Mesothelial cell of epicardium (in vitro differentiated cells): Measurements from ENCODE around the gene PGA5. TPM values are rescaled to one million over a fixed set of nuclear protein-coding genes. Genes with fewer than 3 reads are reported as not detected.
A peak's percentile ranks its signal among the peaks of the same experiment; 100 is the strongest.

Experiments used
- DNase-seq, 2 experiments: peaks; one replicate each; pipeline ENCODE4 v3.0.0; 2021; ENCODE audit warnings: low spot score in 2 of 2; ENCODE audit not compliant: unreplicated experiment in 2 of 2
- H3K27ac Mint-ChIP-seq: 2 replicates; pipeline ENCODE4 v1.8.0; 2021; ENCODE audit warnings: mixed read lengths
- H3K27me3 Mint-ChIP-seq: 2 replicates; pipeline ENCODE4 v1.8.0; 2021; ENCODE audit warnings: low read depth, mixed read lengths
- H3K36me3 Mint-ChIP-seq: 2 replicates; pipeline ENCODE4 v1.8.0; 2021; ENCODE audit warnings: mixed read lengths
- H3K4me1 Mint-ChIP-seq: 2 replicates; pipeline ENCODE4 v1.8.0; 2021; ENCODE audit warnings: mixed read lengths
- H3K4me3 Mint-ChIP-seq: 2 replicates; pipeline ENCODE4 v1.8.0; 2021; ENCODE audit warnings: mild to moderate bottlenecking, moderate library complexity, mixed read lengths
- H3K9me3 Mint-ChIP-seq: 2 replicates; pipeline ENCODE4 v1.8.0; 2021; ENCODE audit warnings: mixed read lengths
- total RNA-seq: library from RNA; stranded (reverse); gene quantifications from 3 replicates; pipeline ENCODE4 v1.2.1, GENCODE V29; 2021
- TF ChIP-seq, protein P1 (sequence below): fragments of 200-600 bp; sonication (generic); IDR thresholded peaks from one replicate; pipeline ENCODE4 v1.5.0; 2021; ENCODE audit warnings: antibody characterized with exemption; ENCODE audit not compliant: unreplicated experiment

Gene PGA5
- total RNA-seq, 1 donor from 2014 or later: not detected

- no peak overlapping the region for H3K4me3 Mint-ChIP-seq
- TF ChIP-seq, protein P1, sequence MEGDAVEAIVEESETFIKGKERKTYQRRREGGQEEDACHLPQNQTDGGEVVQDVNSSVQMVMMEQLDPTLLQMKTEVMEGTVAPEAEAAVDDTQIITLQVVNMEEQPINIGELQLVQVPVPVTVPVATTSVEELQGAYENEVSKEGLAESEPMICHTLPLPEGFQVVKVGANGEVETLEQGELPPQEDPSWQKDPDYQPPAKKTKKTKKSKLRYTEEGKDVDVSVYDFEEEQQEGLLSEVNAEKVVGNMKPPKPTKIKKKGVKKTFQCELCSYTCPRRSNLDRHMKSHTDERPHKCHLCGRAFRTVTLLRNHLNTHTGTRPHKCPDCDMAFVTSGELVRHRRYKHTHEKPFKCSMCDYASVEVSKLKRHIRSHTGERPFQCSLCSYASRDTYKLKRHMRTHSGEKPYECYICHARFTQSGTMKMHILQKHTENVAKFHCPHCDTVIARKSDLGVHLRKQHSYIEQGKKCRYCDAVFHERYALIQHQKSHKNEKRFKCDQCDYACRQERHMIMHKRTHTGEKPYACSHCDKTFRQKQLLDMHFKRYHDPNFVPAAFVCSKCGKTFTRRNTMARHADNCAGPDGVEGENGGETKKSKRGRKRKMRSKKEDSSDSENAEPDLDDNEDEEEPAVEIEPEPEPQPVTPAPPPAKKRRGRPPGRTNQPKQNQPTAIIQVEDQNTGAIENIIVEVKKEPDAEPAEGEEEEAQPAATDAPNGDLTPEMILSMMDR: no peak
- H3K27ac Mint-ChIP-seq: no peak overlapping the region
- H3K4me1 Mint-ChIP-seq: peaks cover 10% of the 10 kb centered on the region
- peaks cover 6% of the 10 kb centered on the region for H3K27me3 Mint-ChIP-seq
- no peak for DNase-seq
- no peaks in the 10 kb centered on the region for H3K36me3 Mint-ChIP-seq
- H3K9me3 Mint-ChIP-seq: no peaks in the 10 kb centered on the region
Measured at GRCh38 chr11:61277186-61278000, 36.4 kb downstream of the PGA5 start.

DNA sequence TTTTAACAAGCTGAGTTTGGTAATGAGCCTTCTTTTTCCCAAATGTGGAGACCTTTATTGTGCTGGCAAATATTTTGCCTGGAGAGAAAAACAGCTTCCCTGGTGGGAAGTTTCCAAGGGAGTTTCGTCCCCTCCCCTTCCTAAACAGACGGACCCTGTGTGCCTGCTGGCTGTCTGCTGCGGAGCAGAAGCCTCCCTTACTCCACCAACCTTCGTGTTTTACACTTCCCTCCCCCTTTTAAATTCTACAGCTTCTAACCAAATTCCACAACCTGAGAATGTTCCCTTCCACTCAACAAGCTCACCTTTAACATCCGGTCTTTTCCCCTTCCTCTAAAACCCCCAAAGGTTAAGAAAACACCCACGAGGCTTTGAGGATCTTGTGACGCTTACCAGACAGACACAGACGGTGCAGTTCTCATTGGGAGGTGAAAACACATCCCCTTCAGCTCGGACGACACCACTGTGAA lies 37.1 kb downstream of the PGA5 start:
- Mint-ChIP-seq H3K9me3 (no peaks in the 10 kb centered on the region), H3K27ac (peak overlapping the region; percentile 15), H3K36me3 (no peaks in the 10 kb centered on the region), H3K27me3 (peaks cover 9% of the 10 kb centered on the region), H3K4me1 (peaks cover 10% of the 10 kb centered on the region), H3K4me3 (no peak overlapping the region)
- no peak for DNase-seq
- TF ChIP-seq, protein P1: no peak

- DNase-seq: no peak
- H3K36me3 Mint-ChIP-seq: peaks cover 7% of the 10 kb centered on the region
- no peak overlapping the region for H3K27ac Mint-ChIP-seq
- H3K4me1 Mint-ChIP-seq: peaks cover 10% of the 10 kb centered on the region
- TF ChIP-seq, protein P1: no peak
- H3K27me3 Mint-ChIP-seq: peaks cover 12% of the 10 kb centered on the region
- H3K4me3 Mint-ChIP-seq: no peak overlapping the region
- H3K9me3 Mint-ChIP-seq: no peaks in the 10 kb centered on the region
Measured at GRCh38 chr11:61279934-61280659, 39.1 kb downstream of the PGA5 start.

DNA sequence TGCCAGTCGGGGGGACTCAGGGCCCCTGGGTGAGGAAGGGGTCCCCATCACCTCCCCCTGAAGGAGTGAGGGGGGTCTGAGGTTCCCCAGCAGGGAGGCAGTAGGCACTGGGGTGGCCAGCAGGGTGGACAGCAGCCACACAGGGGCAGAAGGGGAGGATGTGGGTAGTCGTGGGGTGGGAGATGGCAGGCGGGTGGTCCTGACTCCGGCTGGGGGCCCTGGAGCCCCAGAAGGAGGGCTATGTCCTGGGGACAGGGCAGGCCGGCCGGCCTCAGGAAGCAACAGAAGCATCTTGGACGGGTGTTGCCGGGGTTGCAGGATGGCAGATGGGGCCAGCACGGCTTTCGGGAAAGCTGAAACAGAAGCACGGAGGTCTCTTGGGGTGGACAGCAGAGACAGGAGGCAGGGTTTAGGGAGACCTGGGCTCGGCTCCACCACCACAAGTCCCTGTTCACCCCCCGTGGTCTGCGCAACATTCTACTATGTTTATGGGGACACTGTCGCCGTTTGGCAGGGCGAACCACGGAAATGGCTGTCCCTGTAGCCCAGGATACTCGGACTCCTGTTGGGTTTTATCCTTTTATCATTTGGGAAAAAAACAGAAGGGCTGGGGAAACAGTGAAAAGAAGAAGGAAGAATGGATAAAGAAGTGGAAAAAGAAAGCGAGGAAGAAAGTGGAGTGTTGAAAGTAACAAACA lies 40.1 kb downstream of the PGA5 start:
- H3K4me3 Mint-ChIP-seq: peak overlapping the region; percentile 41
- TF ChIP-seq, protein P1: no peak

GRCh38 chr11:61281581-61282250 lies 40.7 kb downstream of the PGA5 start:
- Mint-ChIP-seq H3K27ac (no peak overlapping the region), H3K4me1 (peaks cover 10% of the 10 kb centered on the region), H3K9me3 (no peaks in the 10 kb centered on the region), H3K27me3 (peaks cover 12% of the 10 kb centered on the region), H3K4me3 (peak overlapping the region; percentile 46), H3K36me3 (peaks cover 12% of the 10 kb centered on the region)
- TF ChIP-seq, protein P1: no peak
- peak; percentile 66 to 78 for DNase-seq

More for the DNA sequence above, 40.1 kb downstream of the PGA5 start:
- H3K27ac Mint-ChIP-seq: no peak overlapping the region
- DNase-seq: no peak
- peaks cover 10% of the 10 kb centered on the region for H3K36me3 Mint-ChIP-seq
- no peaks in the 10 kb centered on the region for H3K9me3 Mint-ChIP-seq
- H3K4me1 Mint-ChIP-seq: peaks cover 10% of the 10 kb centered on the region
- H3K27me3 Mint-ChIP-seq: peaks cover 12% of the 10 kb centered on the region
